ENCODE results near the gene RRAS2.

Gene RRAS2

GRCh38 chr11:14350716-14351238, 8.2 kb downstream of the RRAS2 start:
- DNase-seq (ENCODE audit: low read depth in 1 of 2, low spot score in 1 of 2), result no peak
- peaks cover 6% of the 10 kb centered on the region for H3K27me3 ChIP-seq (ENCODE audit: insufficient read depth, poor library complexity, severe bottlenecking)
- H3K27ac ChIP-seq (replicated peaks), result no peak overlapping the region
- H3K4me3 ChIP-seq (replicated peaks; ENCODE audit: insufficient read depth, low read length), result no peak overlapping the region
- TF ChIP-seq, protein P1, sequence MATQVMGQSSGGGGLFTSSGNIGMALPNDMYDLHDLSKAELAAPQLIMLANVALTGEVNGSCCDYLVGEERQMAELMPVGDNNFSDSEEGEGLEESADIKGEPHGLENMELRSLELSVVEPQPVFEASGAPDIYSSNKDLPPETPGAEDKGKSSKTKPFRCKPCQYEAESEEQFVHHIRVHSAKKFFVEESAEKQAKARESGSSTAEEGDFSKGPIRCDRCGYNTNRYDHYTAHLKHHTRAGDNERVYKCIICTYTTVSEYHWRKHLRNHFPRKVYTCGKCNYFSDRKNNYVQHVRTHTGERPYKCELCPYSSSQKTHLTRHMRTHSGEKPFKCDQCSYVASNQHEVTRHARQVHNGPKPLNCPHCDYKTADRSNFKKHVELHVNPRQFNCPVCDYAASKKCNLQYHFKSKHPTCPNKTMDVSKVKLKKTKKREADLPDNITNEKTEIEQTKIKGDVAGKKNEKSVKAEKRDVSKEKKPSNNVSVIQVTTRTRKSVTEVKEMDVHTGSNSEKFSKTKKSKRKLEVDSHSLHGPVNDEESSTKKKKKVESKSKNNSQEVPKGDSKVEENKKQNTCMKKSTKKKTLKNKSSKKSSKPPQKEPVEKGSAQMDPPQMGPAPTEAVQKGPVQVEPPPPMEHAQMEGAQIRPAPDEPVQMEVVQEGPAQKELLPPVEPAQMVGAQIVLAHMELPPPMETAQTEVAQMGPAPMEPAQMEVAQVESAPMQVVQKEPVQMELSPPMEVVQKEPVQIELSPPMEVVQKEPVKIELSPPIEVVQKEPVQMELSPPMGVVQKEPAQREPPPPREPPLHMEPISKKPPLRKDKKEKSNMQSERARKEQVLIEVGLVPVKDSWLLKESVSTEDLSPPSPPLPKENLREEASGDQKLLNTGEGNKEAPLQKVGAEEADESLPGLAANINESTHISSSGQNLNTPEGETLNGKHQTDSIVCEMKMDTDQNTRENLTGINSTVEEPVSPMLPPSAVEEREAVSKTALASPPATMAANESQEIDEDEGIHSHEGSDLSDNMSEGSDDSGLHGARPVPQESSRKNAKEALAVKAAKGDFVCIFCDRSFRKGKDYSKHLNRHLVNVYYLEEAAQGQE (IDR thresholded peaks at IDR 0.05; ENCODE audit: insufficient replicate concordance, low read depth), result no peak
- no peak for TF ChIP-seq GABPA (IDR thresholded peaks at IDR 0.05; ENCODE audit: low read depth)
- TF ChIP-seq, protein P2, sequence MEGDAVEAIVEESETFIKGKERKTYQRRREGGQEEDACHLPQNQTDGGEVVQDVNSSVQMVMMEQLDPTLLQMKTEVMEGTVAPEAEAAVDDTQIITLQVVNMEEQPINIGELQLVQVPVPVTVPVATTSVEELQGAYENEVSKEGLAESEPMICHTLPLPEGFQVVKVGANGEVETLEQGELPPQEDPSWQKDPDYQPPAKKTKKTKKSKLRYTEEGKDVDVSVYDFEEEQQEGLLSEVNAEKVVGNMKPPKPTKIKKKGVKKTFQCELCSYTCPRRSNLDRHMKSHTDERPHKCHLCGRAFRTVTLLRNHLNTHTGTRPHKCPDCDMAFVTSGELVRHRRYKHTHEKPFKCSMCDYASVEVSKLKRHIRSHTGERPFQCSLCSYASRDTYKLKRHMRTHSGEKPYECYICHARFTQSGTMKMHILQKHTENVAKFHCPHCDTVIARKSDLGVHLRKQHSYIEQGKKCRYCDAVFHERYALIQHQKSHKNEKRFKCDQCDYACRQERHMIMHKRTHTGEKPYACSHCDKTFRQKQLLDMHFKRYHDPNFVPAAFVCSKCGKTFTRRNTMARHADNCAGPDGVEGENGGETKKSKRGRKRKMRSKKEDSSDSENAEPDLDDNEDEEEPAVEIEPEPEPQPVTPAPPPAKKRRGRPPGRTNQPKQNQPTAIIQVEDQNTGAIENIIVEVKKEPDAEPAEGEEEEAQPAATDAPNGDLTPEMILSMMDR (IDR thresholded peaks at IDR 0.05; ENCODE audit: insufficient read depth, low read length), result no peak
- TF ChIP-seq POLR2AphosphoS5 (IDR thresholded peaks at IDR 0.05; ENCODE audit: low read depth), result no peak
- TF ChIP-seq SPI1 (IDR thresholded peaks at IDR 0.05; ENCODE audit: borderline replicate concordance, low read depth), result no peak

DNA sequence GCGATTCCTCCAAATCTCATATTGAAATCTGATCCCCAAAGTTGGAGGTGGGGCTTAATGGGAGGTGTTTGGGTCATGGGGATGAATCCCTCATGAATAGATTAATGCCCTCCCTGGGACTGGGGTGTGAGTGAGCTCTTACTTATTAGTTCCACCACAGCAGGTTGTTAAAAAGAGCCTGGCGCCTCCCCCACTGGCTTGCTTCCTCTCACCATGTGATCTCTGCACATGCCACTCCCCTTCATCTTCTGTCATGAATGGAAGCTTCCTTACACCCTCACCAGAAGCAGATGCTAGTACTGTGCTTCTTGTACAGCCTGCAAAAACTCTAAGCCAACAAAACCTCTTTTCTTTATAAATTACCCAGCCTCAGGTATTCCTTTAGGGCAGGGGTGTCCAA, 8.8 kb downstream of the RRAS2 start:
- no peak for DNase-seq (ENCODE audit: low read depth in 1 of 2, low spot score in 1 of 2)
- TF ChIP-seq, protein P1 (IDR thresholded peaks at IDR 0.05; ENCODE audit: insufficient replicate concordance, low read depth), result no peak
- TF ChIP-seq GABPA (IDR thresholded peaks at IDR 0.05; ENCODE audit: low read depth) (no peak), POLR2AphosphoS5 (IDR thresholded peaks at IDR 0.05; ENCODE audit: low read depth) (no peak), SPI1 (IDR thresholded peaks at IDR 0.05; ENCODE audit: borderline replicate concordance, low read depth) (no peak)
- TF ChIP-seq, protein P2 (IDR thresholded peaks at IDR 0.05; ENCODE audit: insufficient read depth, low read length), result no peak
- Histone ChIP-seq H3K27ac (replicated peaks) (no peak overlapping the region), H3K27me3 (ENCODE audit: insufficient read depth, poor library complexity, severe bottlenecking) (peaks cover 3% of the 10 kb centered on the region), H3K4me3 (replicated peaks; ENCODE audit: insufficient read depth, low read length) (no peak overlapping the region)

DNA sequence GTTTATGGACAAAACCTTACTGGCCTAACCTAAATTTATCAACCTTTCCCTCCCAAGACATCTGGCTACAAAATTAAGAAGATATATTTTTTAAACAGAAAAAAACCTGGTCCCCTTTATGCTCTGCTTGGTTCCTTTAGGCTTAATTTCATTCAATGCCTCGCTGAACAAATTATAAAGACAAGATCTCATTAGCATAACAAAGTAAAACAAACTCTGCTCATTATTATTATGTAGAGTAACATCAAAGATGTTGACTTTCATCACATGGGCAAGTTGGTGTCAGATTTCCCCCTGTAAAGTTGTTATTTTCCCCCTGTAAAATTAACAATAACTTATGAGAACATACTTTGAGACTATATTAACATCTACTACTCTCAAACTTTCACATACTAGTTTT, 11.0 kb downstream of the RRAS2 start:
- H3K27ac ChIP-seq (replicated peaks), result no peak overlapping the region
- TF ChIP-seq, protein P1 (IDR thresholded peaks at IDR 0.05; ENCODE audit: insufficient replicate concordance, low read depth), result no peak
- no peak for TF ChIP-seq GABPA (IDR thresholded peaks at IDR 0.05; ENCODE audit: low read depth)
- TF ChIP-seq, protein P2 (IDR thresholded peaks at IDR 0.05; ENCODE audit: insufficient read depth, low read length), result no peak
- no peak for TF ChIP-seq SPI1 (IDR thresholded peaks at IDR 0.05; ENCODE audit: borderline replicate concordance, low read depth)
- TF ChIP-seq POLR2AphosphoS5 (IDR thresholded peaks at IDR 0.05; ENCODE audit: low read depth), result no peak

More for the DNA sequence above, 11.0 kb downstream of the RRAS2 start:
- H3K4me3 ChIP-seq (replicated peaks; ENCODE audit: insufficient read depth, low read length), result no peak overlapping the region
- DNase-seq (ENCODE audit: low read depth in 1 of 2, low spot score in 1 of 2), result no peak
- peaks cover 2% of the 10 kb centered on the region for H3K27me3 ChIP-seq (ENCODE audit: insufficient read depth, poor library complexity, severe bottlenecking)

Measured in HL-60 (cell line).